ENCODE data around the gene CNNM2.

Gene CNNM2

GRCh38 chr10:103077491-103078308 lies 159.6 kb downstream of the CNNM2 start:
- DNase-seq, result no peak

GRCh38 chr10:103078309-103078615 lies 160.2 kb downstream of the CNNM2 start:
- DNase-seq, result no peak

DNA sequence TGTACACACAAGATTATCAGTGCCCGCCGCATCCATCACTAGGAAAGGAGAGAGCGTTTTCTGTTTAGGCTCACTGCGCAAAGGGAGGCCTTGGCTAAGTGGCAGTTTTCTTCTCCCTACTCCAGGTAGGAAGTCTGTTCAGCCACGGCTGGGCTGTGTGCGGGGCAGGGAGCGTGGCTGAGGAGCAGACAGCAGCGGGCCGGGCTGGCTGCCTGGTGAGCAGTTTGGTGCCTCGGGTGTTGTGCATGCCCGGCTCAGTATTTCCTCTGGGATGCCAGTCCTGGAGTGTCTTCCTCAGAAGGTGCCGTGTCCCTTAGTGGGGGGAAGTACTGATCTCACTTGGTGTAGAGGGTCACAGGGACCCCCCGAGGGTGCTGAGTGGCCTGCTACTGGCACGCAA lies 160.6 kb downstream of the CNNM2 start:
- DNase-seq, result no peak

DNA sequence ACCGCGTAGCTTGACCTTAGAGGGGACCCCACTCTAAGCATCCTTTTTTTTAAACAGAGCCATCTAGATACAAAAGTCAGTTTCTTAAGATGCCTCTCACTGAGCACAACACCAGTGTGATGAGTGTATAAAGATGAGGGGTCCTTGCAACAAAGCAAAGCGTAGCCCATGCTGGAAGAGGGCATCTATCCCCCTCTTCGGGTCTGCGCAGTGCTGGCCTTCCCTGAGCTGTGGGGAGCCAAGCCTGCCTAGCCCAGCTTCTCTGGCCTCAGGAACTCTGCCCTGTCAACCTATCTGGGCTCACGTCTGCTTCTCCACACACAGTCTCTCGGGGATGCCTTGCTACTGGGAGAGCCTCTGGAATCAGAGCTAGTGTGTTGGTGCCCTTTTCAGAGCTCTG lies 161.0 kb downstream of the CNNM2 start:
- no peak for DNase-seq

- no peak for DNase-seq
Observed at GRCh38 chr10:103079946-103080345, 161.9 kb downstream of the CNNM2 start.

DNA sequence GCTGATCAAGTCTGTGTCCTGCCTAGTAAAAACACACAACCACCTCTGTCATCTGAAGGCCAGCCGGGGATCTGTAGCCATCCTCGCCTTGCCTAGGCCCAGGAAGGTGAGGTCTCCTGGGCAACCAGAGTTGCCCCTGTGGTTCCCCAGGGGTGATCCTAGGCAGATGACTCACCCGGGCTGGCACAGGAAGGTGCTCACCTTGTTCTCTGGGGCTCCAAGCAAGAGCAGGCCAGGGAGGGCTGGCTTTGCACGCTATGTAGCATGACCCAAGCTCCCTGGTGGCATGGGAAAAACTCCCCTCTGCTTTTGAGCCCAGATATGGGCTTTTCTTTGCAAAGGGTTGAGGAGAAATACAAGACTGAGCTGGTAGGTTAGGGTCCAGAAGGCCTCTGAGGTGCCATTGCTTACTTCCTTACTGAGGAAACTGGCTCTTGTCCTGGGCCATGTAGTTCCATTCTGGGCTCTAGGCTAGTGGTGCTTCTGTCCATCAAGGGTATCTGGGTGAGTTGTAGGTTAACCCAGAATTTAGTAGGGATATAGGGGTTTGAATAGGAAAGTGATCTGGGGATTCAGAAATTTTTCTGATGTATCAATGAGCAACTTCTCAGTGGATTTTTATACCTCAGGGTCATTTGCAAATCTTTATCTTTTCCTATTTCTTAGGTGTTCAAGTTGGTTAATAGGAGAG lies 162.9 kb downstream of the CNNM2 start:
- no peak for DNase-seq

DNA sequence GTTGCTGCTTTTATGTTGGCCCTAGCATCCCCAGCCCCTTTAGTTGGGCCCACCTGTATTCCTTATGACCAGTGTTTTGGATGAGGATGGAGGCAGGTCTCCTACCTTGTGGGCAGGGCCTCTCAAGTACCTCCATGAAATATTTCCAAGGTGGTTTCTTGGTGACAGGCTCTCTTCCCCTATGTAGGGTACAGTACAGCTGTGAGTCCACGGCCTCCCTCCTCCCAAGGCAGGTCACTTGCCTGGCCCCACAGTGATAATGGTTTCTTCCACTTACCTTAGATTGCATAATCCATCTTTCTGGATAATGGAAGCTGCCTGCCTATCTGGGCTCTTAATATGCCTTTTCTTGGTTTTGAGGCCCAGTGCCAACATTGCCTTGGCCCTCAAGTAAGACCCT lies 164.6 kb downstream of the CNNM2 start:
- no peak for DNase-seq

- DNase-seq, result no peak
Observed at GRCh38 chr10:103083266-103083976, 165.3 kb downstream of the CNNM2 start.

- no peak for DNase-seq
Observed at GRCh38 chr10:103083977-103084320, 165.9 kb downstream of the CNNM2 start.

GRCh38 chr10:103086261-103086660 lies 168.2 kb downstream of the CNNM2 start:
- no peak for DNase-seq

GRCh38 chr10:103086799-103087198 lies 168.7 kb downstream of the CNNM2 start:
- no peak for DNase-seq

GRCh38 chr10:103089493-103089892 lies 171.4 kb downstream of the CNNM2 start:
- no peak for DNase-seq

- DNase-seq, result no peak
Observed at GRCh38 chr10:103090911-103091310, 172.8 kb downstream of the CNNM2 start.

DNA sequence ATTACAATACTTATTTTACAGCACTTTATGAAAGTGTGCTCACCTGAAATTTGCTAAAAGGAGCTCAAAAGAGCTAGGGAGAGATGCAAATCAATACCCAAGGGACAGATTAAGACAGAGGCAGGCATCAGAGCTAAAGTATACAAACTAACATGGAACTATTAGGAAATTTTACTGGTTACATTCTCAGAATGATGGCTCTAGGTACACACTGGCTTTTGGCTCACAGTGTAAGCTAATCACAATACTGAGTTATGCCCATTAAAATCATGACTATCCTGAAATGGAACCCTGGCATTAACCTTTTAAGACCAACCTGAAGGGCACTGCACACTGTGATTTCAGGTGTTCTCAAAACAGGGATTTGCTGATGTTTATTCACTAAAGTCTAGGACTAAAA lies 176.9 kb downstream of the CNNM2 start:
- no peak for DNase-seq

GRCh38 chr10:103096130-103096529 lies 178.0 kb downstream of the CNNM2 start:
- DNase-seq, result no peak

DNA sequence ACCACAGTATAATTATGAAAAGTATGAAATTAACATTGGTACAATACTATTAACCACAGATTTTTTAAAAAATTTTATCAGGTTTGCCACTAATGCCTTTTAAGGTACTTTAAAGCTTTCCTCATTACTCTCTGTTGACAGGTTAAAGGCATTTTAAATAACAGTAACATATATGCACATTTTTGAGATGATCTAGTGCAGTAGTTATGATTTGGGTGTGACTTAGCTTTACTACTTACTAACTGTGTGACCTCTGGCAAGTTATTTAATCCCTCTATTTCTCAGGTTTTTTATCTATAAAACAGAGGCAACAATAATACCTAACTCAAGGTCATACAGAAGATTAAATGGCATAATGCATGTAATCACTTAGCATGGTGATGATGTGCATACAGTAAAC lies 180.1 kb downstream of the CNNM2 start:
- DNase-seq, result no peak

- DNase-seq, result no peak
Observed at GRCh38 chr10:103100620-103101019, 182.5 kb downstream of the CNNM2 start.

DNA sequence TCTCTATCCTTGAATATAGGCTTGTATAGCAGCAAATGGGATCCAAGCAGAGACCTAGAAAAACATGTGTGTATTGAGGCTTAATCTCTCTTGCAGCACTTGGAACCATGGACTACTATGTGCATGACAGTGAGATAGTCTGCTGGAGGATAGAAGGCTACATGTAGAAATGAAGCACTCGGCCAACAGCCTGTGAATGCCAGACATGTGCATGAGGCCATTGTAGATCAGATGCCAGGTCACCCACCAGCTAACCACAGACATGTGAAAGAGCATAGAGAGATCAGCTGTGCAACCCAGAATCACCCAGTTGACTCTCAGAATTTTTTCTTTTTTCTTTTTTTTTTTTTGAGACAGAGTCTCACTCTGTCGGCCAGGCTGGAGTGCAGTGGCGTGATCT lies 184.1 kb downstream of the CNNM2 start:
- no peak for DNase-seq

- DNase-seq, result no peak
Observed at GRCh38 chr10:103103989-103104388, 185.9 kb downstream of the CNNM2 start.

DNA sequence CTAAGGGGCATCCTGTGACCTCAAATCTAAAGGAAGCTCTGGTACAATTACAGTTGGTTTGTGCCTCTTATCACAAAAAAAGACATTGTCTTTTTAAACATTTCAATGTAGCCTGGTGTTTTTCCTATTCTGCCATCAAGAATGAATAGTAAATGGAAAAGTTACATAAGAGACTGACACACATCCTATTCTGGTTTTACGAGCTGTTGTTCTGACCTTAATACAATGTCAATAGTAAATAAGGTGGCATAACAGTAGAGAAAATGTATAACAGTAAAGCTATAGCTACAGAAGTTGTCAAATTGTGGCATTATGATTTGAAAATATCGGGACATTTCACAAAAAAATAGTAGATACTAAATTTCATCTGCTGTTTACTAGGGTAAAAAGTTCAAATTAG lies 186.6 kb downstream of the CNNM2 start:
- no peak for DNase-seq

DNA sequence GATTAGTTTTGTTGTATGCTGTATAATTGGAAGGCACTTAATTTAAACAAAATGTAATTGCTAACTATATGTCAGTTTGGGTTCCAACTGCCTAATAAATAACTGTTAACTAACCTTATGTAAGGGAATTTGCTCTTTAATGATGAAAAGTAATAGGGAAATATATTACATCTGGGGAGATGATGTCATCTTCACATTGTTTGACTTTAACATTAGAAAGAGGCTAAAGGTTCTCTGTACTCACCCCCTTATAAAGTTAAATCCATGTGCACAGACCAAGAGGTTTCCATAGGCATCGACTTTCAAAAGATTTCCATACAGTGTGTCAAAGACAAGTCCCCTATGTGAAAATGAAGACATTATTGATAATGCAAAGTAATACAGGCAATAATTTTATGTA lies 187.4 kb downstream of the CNNM2 start:
- DNase-seq, result no peak

GRCh38 chr10:103106539-103106938 lies 188.4 kb downstream of the CNNM2 start:
- no peak for DNase-seq

DNA sequence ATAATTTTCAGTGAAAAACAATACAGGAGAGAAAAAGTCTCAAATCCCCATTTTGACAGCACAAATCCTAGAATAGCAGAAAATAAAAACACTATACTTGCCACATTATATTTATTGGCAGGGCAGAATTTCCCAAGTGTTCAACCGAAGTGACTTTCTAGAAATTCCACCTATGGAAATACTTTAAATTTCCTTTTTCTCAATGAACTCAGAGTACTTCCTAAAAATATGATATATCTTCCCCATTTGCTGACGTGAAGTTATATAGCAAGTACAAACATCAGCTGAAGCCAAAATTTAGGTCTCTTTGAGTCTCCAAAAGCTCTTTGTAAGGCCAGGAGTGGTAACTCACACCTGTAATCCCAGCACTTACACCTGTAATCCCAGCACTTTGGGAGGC lies 191.7 kb downstream of the CNNM2 start:
- DNase-seq, result no peak

DNA sequence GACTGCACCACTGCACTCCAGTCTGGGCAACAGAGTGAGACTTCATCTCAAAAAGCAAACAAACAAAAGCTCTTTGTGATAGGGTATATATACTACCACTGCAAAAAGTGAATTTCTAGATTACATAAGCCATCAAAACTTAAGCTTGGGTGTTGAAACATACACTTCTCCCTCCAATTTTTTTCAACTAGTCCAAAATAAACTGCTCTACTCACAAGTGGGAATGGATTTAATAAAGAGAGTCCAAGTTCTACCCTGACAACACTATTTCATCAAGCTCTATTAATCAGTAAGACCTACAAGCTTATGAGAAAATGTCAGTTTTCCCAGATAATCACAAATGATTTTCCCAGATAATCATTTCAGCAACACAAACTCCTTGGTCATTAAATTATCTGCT lies 192.3 kb downstream of the CNNM2 start:
- no peak for DNase-seq
